ENCODE measurements around the gene DCANP1.

DNA sequence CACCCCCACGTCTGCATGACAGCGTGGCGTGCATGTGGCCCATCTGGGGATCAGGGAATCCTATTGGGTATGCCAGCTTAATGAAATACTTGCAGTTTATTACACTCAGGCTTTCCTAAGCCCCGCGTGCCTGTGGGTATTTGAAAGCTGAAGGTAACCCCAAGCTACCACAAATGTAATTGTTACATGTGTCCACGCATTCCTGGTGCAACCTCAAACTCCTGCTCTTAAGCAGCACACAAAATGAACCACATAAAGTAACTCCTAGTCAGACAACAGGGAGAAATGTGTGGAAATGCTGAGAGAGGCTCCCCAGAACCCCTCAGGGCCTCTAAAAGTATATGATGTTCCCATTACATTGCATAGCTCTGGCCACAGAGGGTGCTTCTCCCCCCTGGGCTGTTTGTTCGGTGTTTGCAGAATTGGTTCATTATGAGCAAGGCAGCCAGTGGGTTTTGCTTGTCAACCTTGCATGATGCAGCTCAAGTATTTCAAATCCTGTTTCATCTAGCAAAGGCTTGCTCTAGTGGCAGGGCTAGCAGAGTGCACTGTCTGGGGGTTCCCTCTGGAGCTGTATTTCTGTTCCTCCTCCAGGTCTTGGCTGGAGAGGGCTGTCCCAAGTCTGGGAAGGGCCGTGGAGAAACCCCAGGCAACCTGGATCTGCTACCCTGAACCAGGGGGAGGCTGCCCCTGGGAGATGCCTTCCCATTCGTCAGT lies 1.8 kb upstream of the DCANP1 start:
- TF ChIP-seq, protein P1, sequence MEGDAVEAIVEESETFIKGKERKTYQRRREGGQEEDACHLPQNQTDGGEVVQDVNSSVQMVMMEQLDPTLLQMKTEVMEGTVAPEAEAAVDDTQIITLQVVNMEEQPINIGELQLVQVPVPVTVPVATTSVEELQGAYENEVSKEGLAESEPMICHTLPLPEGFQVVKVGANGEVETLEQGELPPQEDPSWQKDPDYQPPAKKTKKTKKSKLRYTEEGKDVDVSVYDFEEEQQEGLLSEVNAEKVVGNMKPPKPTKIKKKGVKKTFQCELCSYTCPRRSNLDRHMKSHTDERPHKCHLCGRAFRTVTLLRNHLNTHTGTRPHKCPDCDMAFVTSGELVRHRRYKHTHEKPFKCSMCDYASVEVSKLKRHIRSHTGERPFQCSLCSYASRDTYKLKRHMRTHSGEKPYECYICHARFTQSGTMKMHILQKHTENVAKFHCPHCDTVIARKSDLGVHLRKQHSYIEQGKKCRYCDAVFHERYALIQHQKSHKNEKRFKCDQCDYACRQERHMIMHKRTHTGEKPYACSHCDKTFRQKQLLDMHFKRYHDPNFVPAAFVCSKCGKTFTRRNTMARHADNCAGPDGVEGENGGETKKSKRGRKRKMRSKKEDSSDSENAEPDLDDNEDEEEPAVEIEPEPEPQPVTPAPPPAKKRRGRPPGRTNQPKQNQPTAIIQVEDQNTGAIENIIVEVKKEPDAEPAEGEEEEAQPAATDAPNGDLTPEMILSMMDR (IDR thresholded peaks at IDR 0.05 in 2 of 3, conservative IDR thresholded peaks at IDR 0.05 in 1 of 3; ENCODE audit: insufficient read depth in 2 of 3, low read depth in 1 of 3, low read length in 3 of 3) = no peak
- TF ChIP-seq, protein P2, sequence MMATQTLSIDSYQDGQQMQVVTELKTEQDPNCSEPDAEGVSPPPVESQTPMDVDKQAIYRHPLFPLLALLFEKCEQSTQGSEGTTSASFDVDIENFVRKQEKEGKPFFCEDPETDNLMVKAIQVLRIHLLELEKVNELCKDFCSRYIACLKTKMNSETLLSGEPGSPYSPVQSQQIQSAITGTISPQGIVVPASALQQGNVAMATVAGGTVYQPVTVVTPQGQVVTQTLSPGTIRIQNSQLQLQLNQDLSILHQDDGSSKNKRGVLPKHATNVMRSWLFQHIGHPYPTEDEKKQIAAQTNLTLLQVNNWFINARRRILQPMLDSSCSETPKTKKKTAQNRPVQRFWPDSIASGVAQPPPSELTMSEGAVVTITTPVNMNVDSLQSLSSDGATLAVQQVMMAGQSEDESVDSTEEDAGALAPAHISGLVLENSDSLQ (IDR thresholded peaks at IDR 0.05) = no peak
- TF ChIP-seq EP300 (IDR thresholded peaks at IDR 0.05; ENCODE audit: low read length) (no peak), CHCHD3 (CRISPR knock-in tag; IDR thresholded peaks at IDR 0.05) (no peak), FOXA1 (IDR thresholded peaks at IDR 0.05; ENCODE audit: borderline replicate concordance) (no peak), ELF1 (tag; IDR thresholded peaks at IDR 0.05) (no peak), POLR2A (conservative IDR thresholded peaks at IDR 0.05) (no peak), SAP30 (IDR thresholded peaks at IDR 0.05; ENCODE audit: borderline replicate concordance, insufficient read depth, low read depth, low read length, poor library complexity, severe bottlenecking) (no peak), ZC3H4 (CRISPR knock-in tag; IDR thresholded peaks at IDR 0.05; ENCODE audit: borderline replicate concordance) (no peak)
- TF ChIP-seq, protein P3, sequence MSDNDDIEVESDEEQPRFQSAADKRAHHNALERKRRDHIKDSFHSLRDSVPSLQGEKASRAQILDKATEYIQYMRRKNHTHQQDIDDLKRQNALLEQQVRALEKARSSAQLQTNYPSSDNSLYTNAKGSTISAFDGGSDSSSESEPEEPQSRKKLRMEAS (CRISPR knock-in tag; IDR thresholded peaks at IDR 0.05) = no peak
- TF ChIP-seq, protein P4, sequence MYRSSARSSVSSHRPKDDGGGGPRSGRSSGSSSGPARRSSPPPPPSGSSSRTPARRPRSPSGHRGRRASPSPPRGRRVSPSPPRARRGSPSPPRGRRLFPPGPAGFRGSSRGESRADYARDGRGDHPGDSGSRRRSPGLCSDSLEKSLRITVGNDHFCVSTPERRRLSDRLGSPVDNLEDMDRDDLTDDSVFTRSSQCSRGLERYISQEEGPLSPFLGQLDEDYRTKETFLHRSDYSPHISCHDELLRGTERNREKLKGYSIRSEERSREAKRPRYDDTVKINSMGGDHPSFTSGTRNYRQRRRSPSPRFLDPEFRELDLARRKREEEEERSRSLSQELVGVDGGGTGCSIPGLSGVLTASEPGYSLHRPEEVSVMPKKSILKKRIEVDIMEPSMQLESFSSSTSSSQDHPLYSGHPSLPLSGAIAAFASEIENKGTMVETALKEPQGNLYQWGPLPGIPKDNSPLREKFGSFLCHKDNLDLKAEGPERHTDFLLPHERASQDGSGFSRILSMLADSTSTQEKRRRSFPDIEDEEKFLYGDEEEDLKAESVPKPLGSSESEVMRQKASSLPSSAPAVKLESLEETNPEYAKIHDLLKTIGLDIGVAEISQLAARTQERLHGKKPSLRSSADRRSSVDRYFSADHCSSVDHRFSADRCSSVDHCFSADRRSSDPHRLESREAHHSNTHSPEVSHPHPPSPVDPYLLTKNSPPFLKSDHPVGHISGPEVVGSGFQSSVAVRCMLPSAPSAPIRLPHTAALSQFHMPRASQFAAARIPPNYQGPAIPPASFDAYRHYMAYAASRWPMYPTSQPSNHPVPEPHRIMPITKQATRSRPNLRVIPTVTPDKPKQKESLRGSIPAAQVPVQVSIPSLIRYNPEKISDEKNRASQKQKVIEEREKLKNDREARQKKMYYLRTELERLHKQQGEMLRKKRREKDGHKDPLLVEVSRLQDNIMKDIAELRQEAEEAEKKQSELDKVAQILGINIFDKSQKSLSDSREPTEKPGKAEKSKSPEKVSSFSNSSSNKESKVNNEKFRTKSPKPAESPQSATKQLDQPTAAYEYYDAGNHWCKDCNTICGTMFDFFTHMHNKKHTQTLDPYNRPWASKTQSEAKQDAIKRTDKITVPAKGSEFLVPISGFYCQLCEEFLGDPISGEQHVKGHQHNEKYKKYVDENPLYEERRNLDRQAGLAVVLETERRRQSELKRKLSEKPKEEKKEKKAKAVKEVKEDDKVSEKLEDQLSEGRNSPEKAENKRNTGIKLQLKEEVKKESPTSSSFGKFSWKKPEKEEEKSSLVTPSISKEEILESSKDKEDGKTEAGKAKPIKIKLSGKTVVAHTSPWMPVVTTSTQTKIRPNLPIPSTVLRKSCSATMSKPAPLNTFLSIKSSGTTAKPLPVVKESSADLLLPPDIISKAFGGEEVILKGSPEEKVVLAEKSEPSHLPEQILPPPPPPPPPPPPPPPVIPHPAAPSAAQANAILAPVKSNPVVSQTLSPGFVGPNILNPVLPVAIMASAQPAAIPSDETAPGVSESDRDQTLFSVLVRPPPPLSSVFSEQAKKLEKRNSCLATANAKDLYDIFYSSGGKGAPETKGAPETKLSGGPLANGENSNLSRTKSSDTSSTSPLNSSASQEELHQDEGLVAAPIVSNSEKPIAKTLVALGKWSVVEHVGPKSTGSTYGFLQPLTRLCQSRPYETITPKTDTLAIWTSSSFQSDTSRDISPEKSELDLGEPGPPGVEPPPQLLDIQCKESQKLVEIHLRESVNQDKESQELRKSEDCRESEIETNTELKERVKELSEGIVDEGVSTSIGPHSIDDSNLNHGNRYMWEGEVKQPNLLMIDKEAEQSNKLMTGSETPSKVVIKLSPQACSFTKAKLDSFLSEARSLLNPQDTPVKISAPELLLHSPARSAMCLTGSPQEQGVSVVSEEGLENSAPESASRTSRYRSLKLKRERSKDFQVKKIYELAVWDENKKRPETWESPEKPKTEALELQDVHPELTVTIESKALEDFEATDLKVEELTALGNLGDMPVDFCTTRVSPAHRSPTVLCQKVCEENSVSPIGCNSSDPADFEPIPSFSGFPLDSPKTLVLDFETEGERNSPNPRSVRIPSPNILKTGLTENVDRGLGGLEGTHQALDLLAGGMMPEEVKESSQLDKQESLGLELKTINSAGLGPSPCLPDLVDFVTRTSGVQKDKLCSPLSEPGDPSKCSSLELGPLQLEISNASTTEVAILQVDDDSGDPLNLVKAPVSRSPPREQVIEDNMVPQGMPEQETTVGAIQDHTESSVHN (IDR thresholded peaks at IDR 0.05; ENCODE audit: borderline replicate concordance in 1 of 2, low read depth in 1 of 2) = no peak
- TF ChIP-seq, protein P5, sequence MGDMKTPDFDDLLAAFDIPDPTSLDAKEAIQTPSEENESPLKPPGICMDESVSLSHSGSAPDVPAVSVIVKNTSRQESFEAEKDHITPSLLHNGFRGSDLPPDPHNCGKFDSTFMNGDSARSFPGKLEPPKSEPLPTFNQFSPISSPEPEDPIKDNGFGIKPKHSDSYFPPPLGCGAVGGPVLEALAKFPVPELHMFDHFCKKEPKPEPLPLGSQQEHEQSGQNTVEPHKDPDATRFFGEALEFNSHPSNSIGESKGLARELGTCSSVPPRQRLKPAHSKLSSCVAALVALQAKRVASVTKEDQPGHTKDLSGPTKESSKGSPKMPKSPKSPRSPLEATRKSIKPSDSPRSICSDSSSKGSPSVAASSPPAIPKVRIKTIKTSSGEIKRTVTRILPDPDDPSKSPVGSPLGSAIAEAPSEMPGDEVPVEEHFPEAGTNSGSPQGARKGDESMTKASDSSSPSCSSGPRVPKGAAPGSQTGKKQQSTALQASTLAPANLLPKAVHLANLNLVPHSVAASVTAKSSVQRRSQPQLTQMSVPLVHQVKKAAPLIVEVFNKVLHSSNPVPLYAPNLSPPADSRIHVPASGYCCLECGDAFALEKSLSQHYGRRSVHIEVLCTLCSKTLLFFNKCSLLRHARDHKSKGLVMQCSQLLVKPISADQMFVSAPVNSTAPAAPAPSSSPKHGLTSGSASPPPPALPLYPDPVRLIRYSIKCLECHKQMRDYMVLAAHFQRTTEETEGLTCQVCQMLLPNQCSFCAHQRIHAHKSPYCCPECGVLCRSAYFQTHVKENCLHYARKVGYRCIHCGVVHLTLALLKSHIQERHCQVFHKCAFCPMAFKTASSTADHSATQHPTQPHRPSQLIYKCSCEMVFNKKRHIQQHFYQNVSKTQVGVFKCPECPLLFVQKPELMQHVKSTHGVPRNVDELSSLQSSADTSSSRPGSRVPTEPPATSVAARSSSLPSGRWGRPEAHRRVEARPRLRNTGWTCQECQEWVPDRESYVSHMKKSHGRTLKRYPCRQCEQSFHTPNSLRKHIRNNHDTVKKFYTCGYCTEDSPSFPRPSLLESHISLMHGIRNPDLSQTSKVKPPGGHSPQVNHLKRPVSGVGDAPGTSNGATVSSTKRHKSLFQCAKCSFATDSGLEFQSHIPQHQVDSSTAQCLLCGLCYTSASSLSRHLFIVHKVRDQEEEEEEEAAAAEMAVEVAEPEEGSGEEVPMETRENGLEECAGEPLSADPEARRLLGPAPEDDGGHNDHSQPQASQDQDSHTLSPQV (IDR thresholded peaks at IDR 0.05) = no peak
